NCI-H2029 treated with DMSO at 0.1 percent for 48 hours (cell line): Measurements from ENCODE around the gene CACNA2D2.

Experiments
- DNase-seq: peaks from one replicate; lab custom pipeline; 2025; lab: John Stamatoyannopoulos, UW

The CACNA2D2 gene

GRCh38 chr3:50503504-50504342 lies at the start of gene CACNA2D2:
Gene CACNA2D2, minus strand, starts transcription at chr3:50503634. Its CDS starts 211 bp downstream, at chr3:50503423.
- no peak for DNase-seq

DNA sequence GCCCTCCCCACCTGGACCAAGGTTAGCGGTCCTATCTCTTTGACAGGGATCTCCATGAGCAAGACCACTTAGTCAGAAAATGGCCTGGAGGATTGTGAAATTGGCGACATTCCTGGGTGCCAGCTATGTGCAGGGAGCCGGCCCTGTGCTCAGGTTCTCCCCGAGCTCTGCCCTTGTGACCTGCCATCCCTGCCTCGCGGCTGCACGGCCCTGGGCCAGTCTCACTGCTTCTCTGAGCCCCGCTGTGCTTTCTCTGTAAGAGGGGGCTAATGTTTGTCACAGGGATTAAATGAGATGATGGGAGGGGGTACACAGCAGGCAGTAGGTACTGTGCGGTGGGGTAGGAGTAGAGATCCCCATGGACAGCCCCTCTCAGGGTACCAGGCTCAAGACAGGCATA lies 49.2 kb upstream of the CACNA2D2 start:
- DNase-seq, result no peak

- no peak for DNase-seq
Observed at GRCh38 chr3:50551681-50552435, 48.4 kb upstream of the CACNA2D2 start.

DNA sequence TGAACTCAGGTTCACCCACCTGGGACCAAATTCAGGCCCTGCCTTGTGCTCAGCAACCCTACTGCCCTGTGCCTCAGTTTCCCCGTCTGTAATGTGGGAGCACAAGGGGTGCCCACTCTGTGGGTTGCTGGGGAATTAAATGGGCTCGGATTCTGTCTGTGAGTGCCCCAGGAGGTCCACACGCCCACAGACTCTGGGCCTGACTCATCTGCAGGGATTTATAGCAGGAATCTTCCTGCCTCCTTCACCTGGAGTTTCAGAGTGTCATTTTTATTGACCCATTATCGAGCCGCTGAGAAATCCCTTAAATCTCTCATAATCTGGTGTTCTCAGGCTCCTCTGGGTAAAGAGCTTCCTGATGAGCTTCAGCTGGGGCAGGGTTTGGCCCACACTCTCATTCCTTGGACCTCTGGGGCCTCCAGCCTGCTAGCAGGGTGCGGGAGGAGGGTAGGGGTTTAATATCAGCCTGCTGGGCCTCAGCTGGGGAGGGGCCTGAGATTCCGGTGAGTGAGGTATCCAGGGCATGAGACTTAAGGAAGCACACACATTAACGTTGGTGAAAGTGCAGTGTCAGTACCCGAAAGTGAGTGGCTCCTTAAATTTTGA lies 47.7 kb upstream of the CACNA2D2 start:
- no peak for DNase-seq

DNA sequence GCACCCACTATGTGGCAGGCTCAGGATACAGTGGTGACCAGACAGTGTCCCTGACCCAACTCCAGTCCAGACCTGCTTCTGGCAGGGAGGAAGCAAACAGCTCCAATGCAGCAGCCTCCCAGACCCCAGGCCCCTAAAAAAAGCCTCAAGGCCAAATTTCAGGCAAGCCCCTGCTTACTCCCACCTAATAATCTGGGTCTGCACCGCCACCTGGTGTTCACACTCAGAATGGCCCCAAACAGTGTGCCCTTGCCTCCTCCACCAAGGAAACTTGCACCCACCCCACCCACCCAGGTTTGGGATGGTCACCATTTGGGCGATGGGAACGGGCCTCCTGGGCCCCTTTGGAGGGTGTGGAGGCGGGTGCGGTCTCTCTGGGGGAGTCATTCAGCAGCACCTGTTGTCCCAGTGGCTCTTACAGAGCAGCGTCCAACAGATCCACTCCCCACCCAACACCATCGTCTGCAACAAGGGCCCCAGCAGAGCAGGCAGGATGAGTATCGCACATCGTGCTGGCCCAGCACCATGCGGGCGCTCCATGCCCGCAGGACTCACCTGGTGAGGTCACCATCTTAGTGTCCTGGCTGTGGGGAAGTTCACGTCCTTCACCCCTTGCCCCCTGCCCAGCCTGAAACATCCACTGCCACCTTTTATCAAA lies 46.8 kb upstream of the CACNA2D2 start:
- DNase-seq, result no peak

GRCh38 chr3:50549226-50549625 lies 45.8 kb upstream of the CACNA2D2 start:
- no peak for DNase-seq

DNA sequence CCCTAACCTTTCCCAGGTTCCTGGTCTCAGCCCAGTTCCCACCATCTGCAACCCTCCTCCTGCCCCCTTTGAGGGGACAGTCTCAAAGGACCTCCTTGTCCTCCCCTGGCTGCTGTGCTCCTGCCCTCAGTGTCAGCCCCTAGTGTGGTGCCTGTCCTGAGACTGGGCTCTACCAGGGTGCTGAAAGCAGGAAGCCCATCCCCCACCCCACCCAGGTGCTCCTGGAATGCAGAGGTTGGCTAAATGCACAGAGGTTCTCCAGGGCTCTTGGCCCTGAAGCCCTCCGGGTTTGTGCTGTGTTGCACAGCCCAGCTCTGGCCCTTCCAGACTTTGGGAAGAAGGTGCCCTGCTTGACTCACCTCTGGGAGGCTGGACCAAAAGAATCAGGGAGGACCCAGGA lies 42.3 kb upstream of the CACNA2D2 start:
- no peak for DNase-seq

DNA sequence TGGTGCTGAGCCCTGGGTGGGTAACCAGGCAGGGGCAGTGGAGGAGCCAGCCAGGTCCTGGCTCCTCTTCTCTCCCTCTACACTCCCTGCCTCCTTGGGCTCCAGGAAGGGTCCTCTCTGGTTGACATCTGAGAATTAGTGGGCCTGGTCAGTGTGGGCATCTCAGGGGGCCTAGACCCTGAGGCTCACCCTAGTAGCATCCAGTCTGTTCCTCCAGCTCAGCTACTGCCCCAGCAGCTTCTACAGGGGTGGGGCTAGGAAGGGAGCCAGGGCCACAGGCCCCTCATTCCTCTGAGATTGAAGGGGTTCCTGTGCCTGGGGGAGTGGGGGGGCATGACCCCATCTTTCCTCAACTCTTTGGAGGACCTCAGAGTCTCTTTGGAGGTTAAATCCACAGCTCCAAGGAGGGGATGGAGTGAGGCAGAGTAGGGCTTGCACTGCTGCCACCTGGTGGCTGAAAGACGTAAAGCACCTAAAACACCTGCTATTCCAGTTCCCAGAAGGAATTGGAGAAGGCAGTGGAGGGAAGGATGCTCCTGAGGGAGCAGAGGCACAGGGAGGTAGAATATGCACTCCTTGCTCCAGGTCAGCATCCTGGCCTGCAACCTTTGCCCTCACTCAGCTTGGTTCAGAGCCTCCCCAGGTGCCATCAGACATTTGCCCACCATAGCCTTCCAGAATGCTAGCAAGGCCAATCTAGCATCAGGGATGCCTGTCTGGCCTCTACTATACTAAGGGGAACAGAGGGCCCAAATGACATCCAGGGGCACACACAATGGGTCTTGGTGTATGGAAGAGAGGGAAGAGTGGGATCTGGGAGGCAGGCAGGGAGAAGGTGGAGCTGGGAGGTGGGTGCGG lies 39.0 kb upstream of the CACNA2D2 start:
- DNase-seq, result peak; percentile 3

- no peak for DNase-seq
Observed at GRCh38 chr3:50539356-50540286, 36.2 kb upstream of the CACNA2D2 start.

DNA sequence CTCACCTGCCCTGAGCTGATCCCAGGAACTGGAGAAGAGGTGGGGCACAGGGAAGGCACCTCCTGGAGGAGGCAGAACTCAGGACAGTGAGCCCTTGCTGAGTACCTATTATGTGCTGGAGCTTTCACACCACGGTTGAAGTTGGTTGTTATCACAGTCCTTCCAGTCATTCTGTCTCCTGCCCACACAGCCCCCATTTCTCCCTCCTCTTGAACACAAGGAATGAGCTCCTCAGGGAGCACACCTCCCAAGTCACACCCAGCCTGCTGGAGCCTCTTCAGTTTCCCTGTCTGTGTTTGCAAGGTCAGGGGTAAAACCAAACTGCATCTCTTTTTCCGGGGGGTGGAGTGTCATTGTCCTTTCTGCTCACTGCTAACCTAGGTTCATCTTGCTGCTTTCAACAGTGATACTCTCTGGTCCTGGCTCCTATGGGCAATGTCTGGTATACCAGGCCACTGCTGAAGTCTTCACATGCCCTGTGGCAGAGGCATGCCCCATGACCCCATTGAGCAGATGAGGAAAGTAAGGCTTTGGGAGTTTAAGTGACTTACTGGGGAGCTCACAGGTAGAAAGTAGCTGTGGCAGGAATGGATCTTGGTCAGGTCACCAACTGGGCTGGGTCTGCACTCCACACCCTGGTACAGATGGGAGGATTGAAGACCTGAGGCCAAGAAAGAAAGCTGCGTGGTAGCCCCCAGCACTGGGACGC lies 34.1 kb upstream of the CACNA2D2 start:
- no peak for DNase-seq

- no peak for DNase-seq
Observed at GRCh38 chr3:50536471-50537180, 33.2 kb upstream of the CACNA2D2 start.

GRCh38 chr3:50534681-50535330 lies 31.4 kb upstream of the CACNA2D2 start:
- DNase-seq, result no peak

DNA sequence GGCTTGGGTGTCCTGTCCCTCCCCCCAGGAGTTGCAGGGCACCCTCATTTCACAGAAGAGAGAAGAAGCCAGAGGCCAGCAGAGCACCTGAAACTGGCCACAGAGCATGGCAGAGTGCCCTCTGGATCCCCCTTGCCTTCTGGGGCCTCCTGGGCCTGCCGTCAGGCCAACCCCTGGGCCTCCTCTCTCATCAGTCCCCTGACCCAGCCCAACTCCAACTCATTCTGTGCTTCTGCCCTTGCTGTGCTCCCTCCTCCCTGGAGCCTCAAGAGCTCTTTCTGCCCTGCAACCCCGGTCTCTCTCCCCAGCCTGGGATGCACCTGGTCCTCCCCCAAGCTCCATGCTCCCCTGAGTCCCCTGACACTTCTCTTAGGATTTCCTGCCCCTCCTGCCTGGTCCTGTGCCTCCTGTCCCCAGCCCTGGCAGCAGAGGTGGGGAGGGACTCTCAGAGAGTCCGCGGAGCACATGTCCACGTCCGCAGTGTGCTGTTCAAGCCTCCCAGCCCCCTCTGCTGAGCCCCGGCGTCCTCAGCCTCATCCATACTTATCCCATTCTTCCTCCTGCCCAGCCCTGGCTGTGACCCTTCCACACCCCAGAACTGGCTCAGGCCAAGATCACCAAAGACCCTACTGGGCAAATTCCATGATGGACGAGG lies 30.5 kb upstream of the CACNA2D2 start:
- DNase-seq, result no peak

GRCh38 chr3:50533316-50533715 lies 29.9 kb upstream of the CACNA2D2 start:
- DNase-seq, result no peak

DNA sequence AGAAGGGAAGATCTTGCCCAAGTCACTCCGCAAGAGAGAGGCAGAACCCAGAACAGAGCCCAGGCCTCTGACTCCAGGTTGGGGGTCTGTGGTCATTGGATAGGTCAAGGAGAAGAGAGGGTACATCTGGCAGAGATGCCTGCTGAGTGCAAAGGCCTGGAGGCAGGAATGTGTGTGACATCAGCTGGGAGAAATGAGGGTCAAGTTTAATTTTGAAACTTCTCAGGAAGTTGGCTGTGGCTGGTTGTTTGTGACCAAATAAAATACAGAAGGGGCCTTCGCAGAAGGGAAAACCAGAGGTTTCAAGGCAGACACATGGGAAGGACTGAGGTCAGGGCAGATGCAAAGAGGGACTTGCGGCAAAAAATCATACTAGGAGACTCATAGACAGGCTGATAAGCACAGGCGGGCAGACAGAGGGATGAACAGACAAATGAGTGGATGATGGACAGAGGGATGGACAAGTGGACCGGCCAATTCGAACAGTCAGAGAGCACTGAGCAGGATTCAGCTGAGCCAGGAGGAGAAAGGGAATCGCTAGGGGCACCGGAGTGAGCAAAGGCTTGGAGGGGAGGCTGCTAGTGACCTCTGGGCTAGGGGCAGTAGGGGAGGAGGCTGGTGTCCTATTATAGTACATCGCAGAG lies 28.8 kb upstream of the CACNA2D2 start:
- no peak for DNase-seq

GRCh38 chr3:50531201-50531600 lies 27.8 kb upstream of the CACNA2D2 start:
- DNase-seq, result no peak
